ENCODE measurements around the gene HEXD.
"Not testable (repeated sequence)": the region's sequence is repeated elsewhere in the genome, so short reads cannot be mapped to it uniquely, and the experiment has no call there.

GRCh38 chr17:82377294-82377693 lies 40.9 kb upstream of the HEXD start:
- TF ChIP-seq CTCF (IDR thresholded peaks at IDR 0.05; ENCODE audit: extremely low read depth in 1 of 2, insufficient read depth in 1 of 2, low read depth in 1 of 2, low read length in 2 of 2); MAX (IDR thresholded peaks at IDR 0.05; ENCODE audit: insufficient read depth, insufficient read length); EZH2 (IDR thresholded peaks at IDR 0.05; ENCODE audit: borderline replicate concordance, low read depth, low read length, severe bottlenecking); POLR2A (IDR thresholded peaks at IDR 0.05; ENCODE audit: low read depth, low read length): not testable (repeated sequence)

Measured in endothelial cell of umbilical vein (primary cell).